Measurements from ENCODE around the gene EPHB2.

- no peak for TF ChIP-seq JUN (IDR thresholded peaks at IDR 0.05)
- TF ChIP-seq CTCF (IDR thresholded peaks at IDR 0.05): no peak
- no peak for TF ChIP-seq ZNF302 (CRISPR knock-in tag; IDR thresholded peaks at IDR 0.05)
- TF ChIP-seq CBX2 (IDR thresholded peaks at IDR 0.05; ENCODE audit: borderline replicate concordance, low read depth): no peak
- TF ChIP-seq ELK1 (IDR thresholded peaks at IDR 0.05; ENCODE audit: low read depth, low read length): no peak
- TF ChIP-seq POLR2A (IDR thresholded peaks at IDR 0.05; ENCODE audit: low read length): no peak
- TF ChIP-seq HDAC2 (IDR thresholded peaks at IDR 0.05): no peak
Observed at GRCh38 chr1:22874785-22875184, 164.1 kb downstream of the EPHB2 start.
